GM12874 (cell line): Measurements from ENCODE around the gene CORO7.

Experiments
- CTCF ChIP-seq: IDR thresholded peaks from 2 replicates; pipeline ENCODE4 v1.5.1; 2011; ENCODE audit warnings: low read depth, mild to moderate bottlenecking, control low read depth, low read length, moderate library complexity; ENCODE audit not compliant: insufficient read depth

The CORO7 gene

GRCh38 chr16:4388271-4389021, 27.9 kb downstream of the CORO7 start:
- TF ChIP-seq CTCF: no peak

GRCh38 chr16:4387781-4388180, 28.6 kb downstream of the CORO7 start:
- TF ChIP-seq CTCF: no peak

- TF ChIP-seq CTCF: no peak
Measured at GRCh38 chr16:4386951-4387565, 29.3 kb downstream of the CORO7 start.

- no peak for TF ChIP-seq CTCF
Measured at GRCh38 chr16:4386451-4386805, 30.0 kb downstream of the CORO7 start.

GRCh38 chr16:4385789-4386450, 30.5 kb downstream of the CORO7 start:
- no peak for TF ChIP-seq CTCF

GRCh38 chr16:4385066-4385788, 31.2 kb downstream of the CORO7 start:
- TF ChIP-seq CTCF: no peak

GRCh38 chr16:4384509-4384942, 31.9 kb downstream of the CORO7 start:
- TF ChIP-seq CTCF: no peak
